ENCODE data around the gene KCNH3. TPM values are rescaled to one million over a fixed set of nuclear protein-coding genes. Genes with fewer than 3 reads are reported as not detected.

KCNH3 gene
- total and polyA plus RNA-seq, 4 donors, result 0.07 to 0.24 (median 0.19) TPM; not detected in 1

- TF ChIP-seq, protein P1, sequence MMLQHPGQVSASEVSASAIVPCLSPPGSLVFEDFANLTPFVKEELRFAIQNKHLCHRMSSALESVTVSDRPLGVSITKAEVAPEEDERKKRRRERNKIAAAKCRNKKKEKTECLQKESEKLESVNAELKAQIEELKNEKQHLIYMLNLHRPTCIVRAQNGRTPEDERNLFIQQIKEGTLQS (IDR thresholded peaks at IDR 0.05), result no peak
- TF ChIP-seq HNF4A (conservative IDR thresholded peaks at IDR 0.05), result no peak
- no peak for TF ChIP-seq SP1 (IDR thresholded peaks at IDR 0.05)
- TF ChIP-seq GABPA (IDR thresholded peaks at IDR 0.05 in 1 of 2, conservative IDR thresholded peaks at IDR 0.05 in 1 of 2), result no peak
- no peak for TF ChIP-seq RAD21 (IDR thresholded peaks at IDR 0.05)
- TF ChIP-seq RXRA (IDR thresholded peaks at IDR 0.05), result no peak
- no peaks in the 10 kb centered on the region for H3K36me3 ChIP-seq (ENCODE audit: control insufficient read depth in 4 of 4, insufficient read depth in 3 of 4, low read depth in 1 of 4, low read length in 3 of 4)
- DNase-seq (ENCODE audit: low spot score), result no peak
- no peak overlapping the region for H3K27ac ChIP-seq (ENCODE audit: low read depth in 1 of 2, low read length in 2 of 2)
- peaks cover 5 to 17% (median 11%) of the 10 kb centered on the region in 4 donors for H3K4me1 ChIP-seq (ENCODE audit: control insufficient read depth in 4 of 4, insufficient read depth in 4 of 4, low read length in 3 of 4)
- no peaks in the 10 kb centered on the region for H3K9me3 ChIP-seq (ENCODE audit: control insufficient read depth in 4 of 4, low read length in 3 of 4)
- no peak overlapping the region for H3K4me3 ChIP-seq (ENCODE audit: low read depth in 1 of 3, low read length in 3 of 3)
- H3K27me3 ChIP-seq (ENCODE audit: control insufficient read depth in 4 of 4, insufficient read depth in 4 of 4, low read length in 3 of 4), result peaks cover 0 to 5% (median 2%) of the 10 kb centered on the region in 4 donors
- 66% methylated on average over 3 of the region's 3 CpGs for WGBS
- H3K9ac ChIP-seq (ENCODE audit: low read depth in 1 of 2, low read length in 2 of 2), result no peak overlapping the region
Observed at GRCh38 chr12:49546481-49546880, 7.7 kb downstream of the KCNH3 start.

GRCh38 chr12:49547090-49547690 is 8.4 kb downstream of the KCNH3 start:
- Histone ChIP-seq H3K9me3 (ENCODE audit: control insufficient read depth in 4 of 4, low read length in 3 of 4) (no peaks in the 10 kb centered on the region), H3K9ac (ENCODE audit: low read depth in 1 of 2, low read length in 2 of 2) (no peak overlapping the region), H3K4me3 (ENCODE audit: low read depth in 1 of 3, low read length in 3 of 3) (no peak overlapping the region), H3K27me3 (ENCODE audit: control insufficient read depth in 4 of 4, insufficient read depth in 4 of 4, low read length in 3 of 4) (peaks cover 0 to 5% (median 2%) of the 10 kb centered on the region in 4 donors), H3K4me1 (ENCODE audit: control insufficient read depth in 4 of 4, insufficient read depth in 4 of 4, low read length in 3 of 4) (peaks cover 7 to 23% (median 17%) of the 10 kb centered on the region in 4 donors), H3K36me3 (ENCODE audit: control insufficient read depth in 4 of 4, insufficient read depth in 3 of 4, low read depth in 1 of 4, low read length in 3 of 4) (no peaks in the 10 kb centered on the region), H3K27ac (ENCODE audit: low read depth in 1 of 2, low read length in 2 of 2) (no peak overlapping the region)
- DNase-seq (ENCODE audit: low spot score), result no peak
- WGBS, result 76% methylated on average over 7 of the region's 7 CpGs
- no peak for TF ChIP-seq JUND (IDR thresholded peaks at IDR 0.05)
- TF ChIP-seq, protein P2, sequence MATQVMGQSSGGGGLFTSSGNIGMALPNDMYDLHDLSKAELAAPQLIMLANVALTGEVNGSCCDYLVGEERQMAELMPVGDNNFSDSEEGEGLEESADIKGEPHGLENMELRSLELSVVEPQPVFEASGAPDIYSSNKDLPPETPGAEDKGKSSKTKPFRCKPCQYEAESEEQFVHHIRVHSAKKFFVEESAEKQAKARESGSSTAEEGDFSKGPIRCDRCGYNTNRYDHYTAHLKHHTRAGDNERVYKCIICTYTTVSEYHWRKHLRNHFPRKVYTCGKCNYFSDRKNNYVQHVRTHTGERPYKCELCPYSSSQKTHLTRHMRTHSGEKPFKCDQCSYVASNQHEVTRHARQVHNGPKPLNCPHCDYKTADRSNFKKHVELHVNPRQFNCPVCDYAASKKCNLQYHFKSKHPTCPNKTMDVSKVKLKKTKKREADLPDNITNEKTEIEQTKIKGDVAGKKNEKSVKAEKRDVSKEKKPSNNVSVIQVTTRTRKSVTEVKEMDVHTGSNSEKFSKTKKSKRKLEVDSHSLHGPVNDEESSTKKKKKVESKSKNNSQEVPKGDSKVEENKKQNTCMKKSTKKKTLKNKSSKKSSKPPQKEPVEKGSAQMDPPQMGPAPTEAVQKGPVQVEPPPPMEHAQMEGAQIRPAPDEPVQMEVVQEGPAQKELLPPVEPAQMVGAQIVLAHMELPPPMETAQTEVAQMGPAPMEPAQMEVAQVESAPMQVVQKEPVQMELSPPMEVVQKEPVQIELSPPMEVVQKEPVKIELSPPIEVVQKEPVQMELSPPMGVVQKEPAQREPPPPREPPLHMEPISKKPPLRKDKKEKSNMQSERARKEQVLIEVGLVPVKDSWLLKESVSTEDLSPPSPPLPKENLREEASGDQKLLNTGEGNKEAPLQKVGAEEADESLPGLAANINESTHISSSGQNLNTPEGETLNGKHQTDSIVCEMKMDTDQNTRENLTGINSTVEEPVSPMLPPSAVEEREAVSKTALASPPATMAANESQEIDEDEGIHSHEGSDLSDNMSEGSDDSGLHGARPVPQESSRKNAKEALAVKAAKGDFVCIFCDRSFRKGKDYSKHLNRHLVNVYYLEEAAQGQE (IDR thresholded peaks at IDR 0.05), result no peak
- TF ChIP-seq FOXA2 (IDR thresholded peaks at IDR 0.05), result no peak
- TF ChIP-seq, protein P3, sequence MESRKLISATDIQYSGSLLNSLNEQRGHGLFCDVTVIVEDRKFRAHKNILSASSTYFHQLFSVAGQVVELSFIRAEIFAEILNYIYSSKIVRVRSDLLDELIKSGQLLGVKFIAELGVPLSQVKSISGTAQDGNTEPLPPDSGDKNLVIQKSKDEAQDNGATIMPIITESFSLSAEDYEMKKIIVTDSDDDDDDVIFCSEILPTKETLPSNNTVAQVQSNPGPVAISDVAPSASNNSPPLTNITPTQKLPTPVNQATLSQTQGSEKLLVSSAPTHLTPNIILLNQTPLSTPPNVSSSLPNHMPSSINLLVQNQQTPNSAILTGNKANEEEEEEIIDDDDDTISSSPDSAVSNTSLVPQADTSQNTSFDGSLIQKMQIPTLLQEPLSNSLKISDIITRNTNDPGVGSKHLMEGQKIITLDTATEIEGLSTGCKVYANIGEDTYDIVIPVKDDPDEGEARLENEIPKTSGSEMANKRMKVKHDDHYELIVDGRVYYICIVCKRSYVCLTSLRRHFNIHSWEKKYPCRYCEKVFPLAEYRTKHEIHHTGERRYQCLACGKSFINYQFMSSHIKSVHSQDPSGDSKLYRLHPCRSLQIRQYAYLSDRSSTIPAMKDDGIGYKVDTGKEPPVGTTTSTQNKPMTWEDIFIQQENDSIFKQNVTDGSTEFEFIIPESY (IDR thresholded peaks at IDR 0.05), result no peak

- Histone ChIP-seq H3K9me3 (ENCODE audit: control insufficient read depth in 4 of 4, low read length in 3 of 4) (no peaks in the 10 kb centered on the region), H3K4me3 (ENCODE audit: low read depth in 1 of 3, low read length in 3 of 3) (no peak overlapping the region), H3K27ac (ENCODE audit: low read depth in 1 of 2, low read length in 2 of 2) (no peak overlapping the region), H3K36me3 (ENCODE audit: control insufficient read depth in 4 of 4, insufficient read depth in 3 of 4, low read depth in 1 of 4, low read length in 3 of 4) (no peaks in the 10 kb centered on the region), H3K9ac (ENCODE audit: low read depth in 1 of 2, low read length in 2 of 2) (no peak overlapping the region), H3K27me3 (ENCODE audit: control insufficient read depth in 4 of 4, insufficient read depth in 4 of 4, low read length in 3 of 4) (peaks cover 0 to 5% (median 2%) of the 10 kb centered on the region in 4 donors), H3K4me1 (ENCODE audit: control insufficient read depth in 4 of 4, insufficient read depth in 4 of 4, low read length in 3 of 4) (peaks cover 7 to 28% (median 21%) of the 10 kb centered on the region in 4 donors)
- TF ChIP-seq NR2F2 (IDR thresholded peaks at IDR 0.05) (no peak), HNF4A (conservative IDR thresholded peaks at IDR 0.05) (no peak), CTCF (IDR thresholded peaks at IDR 0.05; ENCODE audit: low read depth, low read length, missing input control) (no peak), EGR1 (IDR thresholded peaks at IDR 0.05; ENCODE audit: low read depth in 2 of 2) (no peak), GABPA (IDR thresholded peaks at IDR 0.05 in 1 of 2, conservative IDR thresholded peaks at IDR 0.05 in 1 of 2) (no peak), RAD21 (IDR thresholded peaks at IDR 0.05) (no peak), HNF4G (IDR thresholded peaks at IDR 0.05) (no peak), RXRA (IDR thresholded peaks at IDR 0.05) (no peak), SP1 (IDR thresholded peaks at IDR 0.05) (no peak), FOXA1 (IDR thresholded peaks at IDR 0.05) (no peak)
- TF ChIP-seq, protein P1 (IDR thresholded peaks at IDR 0.05), result no peak
- TF ChIP-seq, protein P3 (IDR thresholded peaks at IDR 0.05), result no peak
- WGBS, result 70% methylated on average over 8 of the region's 8 CpGs
- DNase-seq (ENCODE audit: low spot score), result no peak
Observed at GRCh38 chr12:49548481-49548821, 9.6 kb downstream of the KCNH3 start.
